GM23338 (cell line): ENCODE measurements around the gene CERS5. TPM values are rescaled to one million over a fixed set of nuclear protein-coding genes. Genes with fewer than 3 reads are reported as not detected.

ENCODE experiments used
- ATAC-seq: fragments of 200-7000 bp; cut with Tn5 transposase; 3 replicates; pipeline ENCODE4 v1.9.1; 2020
- DNase-seq: peaks from one replicate; pipeline ENCODE4 v3.0.0-alpha.2; 2015; ENCODE audit warnings: low spot score
- H2AFZ ChIP-seq: fragments of 200-600 bp; sonication (generic); 2 replicates; pipeline ENCODE4 v1.8.0; 2016; ENCODE audit warnings: antibody characterized with exemption, mild to moderate bottlenecking, moderate library complexity
- H3F3A ChIP-seq: fragments of 200-600 bp; sonication (generic); replicated peaks from 2 replicates; pipeline ENCODE4 v1.8.0; 2017; ENCODE audit warnings: antibody characterized with exemption, mixed run types, low read depth
- H3K27ac ChIP-seq: fragments of 200-600 bp; sonication (generic); 2 replicates; pipeline ENCODE4 v1.6.1; 2016; ENCODE audit warnings: low read depth
- H3K27me3 ChIP-seq: fragments of 200-600 bp; sonication (generic); 2 replicates; pipeline ENCODE4 v1.8.0; 2016; ENCODE audit warnings: mild to moderate bottlenecking, mixed run types, moderate library complexity; ENCODE audit not compliant: insufficient read depth
- H3K36me3 ChIP-seq: fragments of 200-600 bp; sonication (generic); 2 replicates; pipeline ENCODE4 v1.8.0; 2016; ENCODE audit warnings: mild to moderate bottlenecking; ENCODE audit not compliant: insufficient read depth
- H3K4me1 ChIP-seq: fragments of 200-600 bp; sonication (generic); 2 replicates; pipeline ENCODE4 v1.8.0; 2016; ENCODE audit warnings: mild to moderate bottlenecking, moderate library complexity; ENCODE audit not compliant: insufficient read depth
- H3K4me2 ChIP-seq: fragments of 200-600 bp; sonication (generic); 2 replicates; pipeline ENCODE4 v1.7.1; 2017; ENCODE audit warnings: mixed run types
- H3K4me3 ChIP-seq: fragments of 200-600 bp; sonication (generic); 2 replicates; pipeline ENCODE4 v1.6.1; 2016; ENCODE audit warnings: mixed run types
- H3K79me2 ChIP-seq: fragments of 200-600 bp; sonication (generic); replicated peaks from 2 replicates; pipeline ENCODE4 v1.8.0; 2017; ENCODE audit warnings: mild to moderate bottlenecking; ENCODE audit not compliant: insufficient read depth
- H3K9me2 ChIP-seq: fragments of 200-600 bp; sonication (generic); 2 replicates; pipeline ENCODE4 v1.8.0; 2017; ENCODE audit not compliant: insufficient read depth
- H4K20me1 ChIP-seq: fragments of 200-600 bp; sonication (generic); replicated peaks from 2 replicates; pipeline ENCODE4 v1.8.0; 2017; ENCODE audit warnings: mild to moderate bottlenecking; ENCODE audit not compliant: insufficient read depth
- H3K27ac Mint-ChIP-seq: 2 replicates; pipeline ENCODE4 v1.8.0; 2020; ENCODE audit warnings: inconsistent platforms, mild to moderate bottlenecking, moderate library complexity, mixed read lengths
- H3K27me3 Mint-ChIP-seq: 3 replicates; pipeline ENCODE4 v1.8.0; 2022; ENCODE audit warnings: low read depth, mild to moderate bottlenecking, moderate library complexity, mixed read lengths, inconsistent platforms; ENCODE audit not compliant: insufficient read depth, poor library complexity
- H3K36me3 Mint-ChIP-seq: 3 replicates; pipeline ENCODE4 v1.8.0; 2021; ENCODE audit warnings: low read depth, mild to moderate bottlenecking, inconsistent platforms, moderate library complexity, mixed read lengths
- H3K4me1 Mint-ChIP-seq: 3 replicates; pipeline ENCODE4 v1.8.0; 2020; ENCODE audit warnings: mild to moderate bottlenecking, inconsistent platforms, mixed read lengths
- H3K4me3 Mint-ChIP-seq: 3 replicates; pipeline ENCODE4 v1.8.0; 2021; ENCODE audit warnings: moderate library complexity, mild to moderate bottlenecking, inconsistent platforms, mixed read lengths
- H3K9me3 Mint-ChIP-seq: 3 replicates; pipeline ENCODE4 v1.8.0; 2020; ENCODE audit warnings: moderate library complexity, mild to moderate bottlenecking, inconsistent platforms, mixed read lengths
- CREB1 ChIP-seq: fragments of 250-450 bp; sonication (Bioruptor Pico); IDR thresholded peaks from 2 replicates; pipeline ENCODE4 v1.5.0; 2020; ENCODE audit warnings: low read depth, mild to moderate bottlenecking, moderate library complexity
- EZH2 ChIP-seq: fragments of 200-600 bp; sonication (generic); IDR thresholded peaks from one replicate; pipeline ENCODE4 v1.8.0; 2017; ENCODE audit warnings: antibody characterized with exemption, mild to moderate bottlenecking, low read depth; ENCODE audit not compliant: unreplicated experiment
- EZH2phosphoT487 ChIP-seq: fragments of 200-600 bp; sonication (generic); IDR thresholded peaks from one replicate; pipeline ENCODE4 v1.8.1; 2018; ENCODE audit warnings: antibody characterized with exemption; ENCODE audit not compliant: unreplicated experiment
- JUNB ChIP-seq: IDR thresholded peaks from one replicate; pipeline ENCODE4 v1.6.1; 2016; ENCODE audit warnings: antibody characterized with exemption; ENCODE audit not compliant: unreplicated experiment
- NANOG ChIP-seq: IDR thresholded peaks from 2 replicates; pipeline ENCODE4 v1.6.1; 2016; ENCODE audit warnings: antibody characterized with exemption, borderline replicate concordance
- STAT1 ChIP-seq: IDR thresholded peaks from one replicate; pipeline ENCODE4 v1.6.1; 2016; ENCODE audit warnings: antibody characterized with exemption; ENCODE audit not compliant: unreplicated experiment
- ZNF114 ChIP-seq: fragments of 250-450 bp; sonication (Bioruptor Pico); IDR thresholded peaks from 2 replicates; pipeline ENCODE4 v1.5.0; 2020; ENCODE audit warnings: mild to moderate bottlenecking, moderate library complexity
- ZNF331 ChIP-seq: fragments of 250-450 bp; sonication (Bioruptor Pico); IDR thresholded peaks from 2 replicates; pipeline ENCODE4 v1.5.0; 2020; ENCODE audit warnings: low read depth, mild to moderate bottlenecking, moderate library complexity
- polyA plus RNA-seq: library from polyadenylated mRNA; unstranded; fragments of >200 nt; fragmentation: Nextera tagmentation; extraction: Ambion mirVana; gene quantifications from 2 replicates; pipeline ENCODE4 v1.2.1, GENCODE V29; 2016
- total RNA-seq: library from RNA; depleted of rRNA; stranded (reverse); fragments of >200 nt; shearing (Covaris generic); gene quantifications from 2 replicates; pipeline ENCODE4 v1.2.3, GENCODE V29; 2014
- TF ChIP-seq, protein P1 (sequence below), 2 experiments: fragments of 200-600 bp in 1 of 2; sonication (generic) in 1 of 2; conservative IDR thresholded peaks; 2 replicates each; pipeline versions ENCODE4 v1.5.1 to v1.6.1; 2016 to 2017; ENCODE audit warnings: antibody characterized with exemption in 2 of 2, low read depth in 2 of 2, mild to moderate bottlenecking in 2 of 2, moderate library complexity in 1 of 2
- TF ChIP-seq, protein P2 (sequence below): IDR thresholded peaks from one replicate; pipeline ENCODE4 v1.6.1; 2018; ENCODE audit warnings: antibody characterized with exemption; ENCODE audit not compliant: unreplicated experiment
- TF ChIP-seq, protein P3 (sequence below): IDR thresholded peaks from 2 replicates; pipeline ENCODE4 v1.6.1; 2016; ENCODE audit warnings: antibody characterized with exemption

Gene CERS5
- total and polyA plus RNA-seq, 2 experiments from 2014 or later, result 42.7 to 56.5 TPM

DNA sequence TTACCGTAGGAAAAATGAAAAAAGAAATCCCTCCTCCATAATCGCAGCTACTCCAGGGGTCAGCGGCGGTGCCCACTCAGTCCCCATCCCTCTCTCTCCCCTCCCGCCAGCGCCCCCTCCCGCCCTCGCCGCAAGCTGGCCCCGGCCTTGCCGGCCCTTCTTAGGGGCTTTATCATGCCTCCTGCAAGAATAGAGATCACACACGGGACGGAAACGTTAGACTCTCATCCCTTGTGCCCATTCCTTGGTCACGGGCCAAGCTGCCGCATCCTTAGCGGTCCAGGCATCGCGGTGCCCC is 55.8 kb downstream of the CERS5 start (continued):
- TF ChIP-seq STAT1, result no peak
- TF ChIP-seq, protein P1, sequence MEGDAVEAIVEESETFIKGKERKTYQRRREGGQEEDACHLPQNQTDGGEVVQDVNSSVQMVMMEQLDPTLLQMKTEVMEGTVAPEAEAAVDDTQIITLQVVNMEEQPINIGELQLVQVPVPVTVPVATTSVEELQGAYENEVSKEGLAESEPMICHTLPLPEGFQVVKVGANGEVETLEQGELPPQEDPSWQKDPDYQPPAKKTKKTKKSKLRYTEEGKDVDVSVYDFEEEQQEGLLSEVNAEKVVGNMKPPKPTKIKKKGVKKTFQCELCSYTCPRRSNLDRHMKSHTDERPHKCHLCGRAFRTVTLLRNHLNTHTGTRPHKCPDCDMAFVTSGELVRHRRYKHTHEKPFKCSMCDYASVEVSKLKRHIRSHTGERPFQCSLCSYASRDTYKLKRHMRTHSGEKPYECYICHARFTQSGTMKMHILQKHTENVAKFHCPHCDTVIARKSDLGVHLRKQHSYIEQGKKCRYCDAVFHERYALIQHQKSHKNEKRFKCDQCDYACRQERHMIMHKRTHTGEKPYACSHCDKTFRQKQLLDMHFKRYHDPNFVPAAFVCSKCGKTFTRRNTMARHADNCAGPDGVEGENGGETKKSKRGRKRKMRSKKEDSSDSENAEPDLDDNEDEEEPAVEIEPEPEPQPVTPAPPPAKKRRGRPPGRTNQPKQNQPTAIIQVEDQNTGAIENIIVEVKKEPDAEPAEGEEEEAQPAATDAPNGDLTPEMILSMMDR (conservative IDR thresholded peaks at IDR 0.05; ENCODE audit: low read depth in 2 of 2), result no peak

DNA sequence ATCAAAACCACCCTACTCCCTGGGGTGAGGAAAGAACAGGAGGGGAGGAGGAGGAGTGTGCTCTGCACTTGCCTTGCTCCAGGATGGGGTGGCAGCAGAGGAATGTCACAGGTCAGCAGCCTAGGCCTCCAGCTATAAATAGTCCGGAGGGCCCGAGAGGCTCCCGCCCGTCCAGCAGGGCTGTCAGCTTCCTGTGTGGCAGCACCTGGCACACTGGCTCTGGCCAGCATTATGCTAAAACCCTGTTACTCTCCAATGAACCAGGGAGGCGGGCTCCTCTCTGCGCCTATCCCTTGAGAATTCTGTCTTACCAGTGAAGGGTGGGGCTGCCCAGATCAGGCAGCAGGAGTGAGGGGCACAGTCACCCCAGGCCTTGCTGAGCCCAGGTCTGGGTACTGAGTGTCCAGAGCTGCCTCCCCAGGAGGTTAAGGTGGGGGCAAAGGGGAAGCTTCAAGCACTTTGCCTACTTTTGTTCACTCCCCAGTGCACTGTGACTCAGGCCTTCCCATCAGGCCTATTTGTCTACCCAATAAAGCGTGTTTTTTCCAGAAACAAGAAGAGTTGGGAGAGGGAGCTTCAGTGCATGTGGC is 56.3 kb downstream of the CERS5 start:
- TF ChIP-seq CREB1, result no peak
- TF ChIP-seq, protein P2, sequence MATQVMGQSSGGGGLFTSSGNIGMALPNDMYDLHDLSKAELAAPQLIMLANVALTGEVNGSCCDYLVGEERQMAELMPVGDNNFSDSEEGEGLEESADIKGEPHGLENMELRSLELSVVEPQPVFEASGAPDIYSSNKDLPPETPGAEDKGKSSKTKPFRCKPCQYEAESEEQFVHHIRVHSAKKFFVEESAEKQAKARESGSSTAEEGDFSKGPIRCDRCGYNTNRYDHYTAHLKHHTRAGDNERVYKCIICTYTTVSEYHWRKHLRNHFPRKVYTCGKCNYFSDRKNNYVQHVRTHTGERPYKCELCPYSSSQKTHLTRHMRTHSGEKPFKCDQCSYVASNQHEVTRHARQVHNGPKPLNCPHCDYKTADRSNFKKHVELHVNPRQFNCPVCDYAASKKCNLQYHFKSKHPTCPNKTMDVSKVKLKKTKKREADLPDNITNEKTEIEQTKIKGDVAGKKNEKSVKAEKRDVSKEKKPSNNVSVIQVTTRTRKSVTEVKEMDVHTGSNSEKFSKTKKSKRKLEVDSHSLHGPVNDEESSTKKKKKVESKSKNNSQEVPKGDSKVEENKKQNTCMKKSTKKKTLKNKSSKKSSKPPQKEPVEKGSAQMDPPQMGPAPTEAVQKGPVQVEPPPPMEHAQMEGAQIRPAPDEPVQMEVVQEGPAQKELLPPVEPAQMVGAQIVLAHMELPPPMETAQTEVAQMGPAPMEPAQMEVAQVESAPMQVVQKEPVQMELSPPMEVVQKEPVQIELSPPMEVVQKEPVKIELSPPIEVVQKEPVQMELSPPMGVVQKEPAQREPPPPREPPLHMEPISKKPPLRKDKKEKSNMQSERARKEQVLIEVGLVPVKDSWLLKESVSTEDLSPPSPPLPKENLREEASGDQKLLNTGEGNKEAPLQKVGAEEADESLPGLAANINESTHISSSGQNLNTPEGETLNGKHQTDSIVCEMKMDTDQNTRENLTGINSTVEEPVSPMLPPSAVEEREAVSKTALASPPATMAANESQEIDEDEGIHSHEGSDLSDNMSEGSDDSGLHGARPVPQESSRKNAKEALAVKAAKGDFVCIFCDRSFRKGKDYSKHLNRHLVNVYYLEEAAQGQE, result no peak
- TF ChIP-seq, protein P1 (conservative IDR thresholded peaks at IDR 0.05; ENCODE audit: low read depth in 2 of 2), result no peak
- TF ChIP-seq JUNB, result no peak
- TF ChIP-seq STAT1, result no peak
- no peak for TF ChIP-seq ZNF331 (CRISPR knock-in tag)
- no peak for TF ChIP-seq ZNF114 (CRISPR knock-in tag)
- no peak for TF ChIP-seq EZH2
- TF ChIP-seq NANOG, result no peak
- TF ChIP-seq, protein P3, sequence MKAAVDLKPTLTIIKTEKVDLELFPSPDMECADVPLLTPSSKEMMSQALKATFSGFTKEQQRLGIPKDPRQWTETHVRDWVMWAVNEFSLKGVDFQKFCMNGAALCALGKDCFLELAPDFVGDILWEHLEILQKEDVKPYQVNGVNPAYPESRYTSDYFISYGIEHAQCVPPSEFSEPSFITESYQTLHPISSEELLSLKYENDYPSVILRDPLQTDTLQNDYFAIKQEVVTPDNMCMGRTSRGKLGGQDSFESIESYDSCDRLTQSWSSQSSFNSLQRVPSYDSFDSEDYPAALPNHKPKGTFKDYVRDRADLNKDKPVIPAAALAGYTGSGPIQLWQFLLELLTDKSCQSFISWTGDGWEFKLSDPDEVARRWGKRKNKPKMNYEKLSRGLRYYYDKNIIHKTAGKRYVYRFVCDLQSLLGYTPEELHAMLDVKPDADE, result no peak
- TF ChIP-seq EZH2phosphoT487, result no peak
- Histone ChIP-seq H3F3A (peaks cover 16% of the 10 kb centered on the region), H3K36me3 (no peaks in the 10 kb centered on the region), H3K4me1 (peaks cover 12% of the 10 kb centered on the region; the same call in 1 of the 2 replicates), H3K27ac (peak overlapping the region; percentile 84), H3K9me2 (no peaks in the 10 kb centered on the region), H3K4me3 (peak overlapping the region; percentile 45), H3K4me2 (peak overlapping the region; percentile 59), H2AFZ (peak overlapping the region; percentile 94), H3K79me2 (peaks cover 23% of the 10 kb centered on the region), H3K27me3 (no peaks in the 10 kb centered on the region), H4K20me1 (no peaks in the 10 kb centered on the region)
- peaks cover 2% of the 10 kb centered on the region; the same call in 1 of the 3 replicates for H3K9me3 Mint-ChIP-seq
- peaks cover 24% of the 10 kb centered on the region for H3K4me1 Mint-ChIP-seq
- ATAC-seq, result peak; percentile 7
- peak; percentile 70 for DNase-seq
- peaks cover 3% of the 10 kb centered on the region; the same call in 2 of the 3 replicates for H3K36me3 Mint-ChIP-seq
- H3K27ac Mint-ChIP-seq, result peak overlapping the region; percentile 94; the same call in 1 of the 2 replicates
- peak overlapping the region; percentile 97 for H3K4me3 Mint-ChIP-seq
- H3K27me3 Mint-ChIP-seq, result peaks cover 7% of the 10 kb centered on the region
